Panc1 (cell line): ENCODE results near the gene KRTAP4-16.

Source experiments
- POLR2AphosphoS5 ChIP-seq: IDR thresholded peaks from 2 replicates; pipeline ENCODE4 v1.6.1; 2012; ENCODE audit warnings: mild to moderate bottlenecking, low read depth, low read length, moderate library complexity
- TF ChIP-seq, protein P1 (sequence below): fragments of 450-650 bp; IDR thresholded peaks from 2 replicates; pipeline ENCODE4 v1.5.1; 2017; ENCODE audit warnings: mild to moderate bottlenecking
- TF ChIP-seq, protein P2 (sequence below), 2 experiments: IDR thresholded peaks; 2 replicates each; pipeline ENCODE4 v1.6.1; 2011 to 2012; ENCODE audit warnings: low read depth in 2 of 2, control low read depth in 1 of 2, low read length in 1 of 2, mild to moderate bottlenecking in 1 of 2, moderate library complexity in 1 of 2; ENCODE audit not compliant: insufficient read depth in 1 of 2

DNA sequence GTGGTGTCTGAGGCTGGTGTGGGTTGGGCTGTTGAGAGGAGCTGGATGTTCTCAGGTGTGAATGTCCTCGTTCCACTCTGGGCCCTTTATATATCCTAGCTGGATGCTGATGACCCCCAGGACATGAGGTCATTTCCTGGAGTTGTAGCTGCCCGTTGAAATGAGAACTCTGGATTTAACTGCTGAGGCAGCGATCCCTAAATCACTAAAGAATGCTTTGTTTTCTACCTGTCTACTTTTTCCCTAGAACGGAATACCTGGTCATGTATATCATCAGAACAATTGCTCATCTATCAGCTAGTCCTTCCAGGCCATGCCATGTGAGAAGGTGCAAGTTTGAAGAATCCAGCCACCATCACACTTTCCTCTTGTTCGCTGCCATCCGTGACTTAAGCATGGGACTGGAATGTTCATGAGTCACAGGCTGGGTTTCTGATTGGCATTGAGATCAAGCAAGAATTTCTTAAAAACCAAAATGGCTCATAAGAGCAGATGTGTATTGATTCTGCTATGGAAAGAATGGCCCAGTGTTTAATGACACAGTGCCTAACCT lies 41.9 kb downstream of the KRTAP4-16 start, which contains the start of gene KRTAP2-3:
- TF ChIP-seq, protein P1, sequence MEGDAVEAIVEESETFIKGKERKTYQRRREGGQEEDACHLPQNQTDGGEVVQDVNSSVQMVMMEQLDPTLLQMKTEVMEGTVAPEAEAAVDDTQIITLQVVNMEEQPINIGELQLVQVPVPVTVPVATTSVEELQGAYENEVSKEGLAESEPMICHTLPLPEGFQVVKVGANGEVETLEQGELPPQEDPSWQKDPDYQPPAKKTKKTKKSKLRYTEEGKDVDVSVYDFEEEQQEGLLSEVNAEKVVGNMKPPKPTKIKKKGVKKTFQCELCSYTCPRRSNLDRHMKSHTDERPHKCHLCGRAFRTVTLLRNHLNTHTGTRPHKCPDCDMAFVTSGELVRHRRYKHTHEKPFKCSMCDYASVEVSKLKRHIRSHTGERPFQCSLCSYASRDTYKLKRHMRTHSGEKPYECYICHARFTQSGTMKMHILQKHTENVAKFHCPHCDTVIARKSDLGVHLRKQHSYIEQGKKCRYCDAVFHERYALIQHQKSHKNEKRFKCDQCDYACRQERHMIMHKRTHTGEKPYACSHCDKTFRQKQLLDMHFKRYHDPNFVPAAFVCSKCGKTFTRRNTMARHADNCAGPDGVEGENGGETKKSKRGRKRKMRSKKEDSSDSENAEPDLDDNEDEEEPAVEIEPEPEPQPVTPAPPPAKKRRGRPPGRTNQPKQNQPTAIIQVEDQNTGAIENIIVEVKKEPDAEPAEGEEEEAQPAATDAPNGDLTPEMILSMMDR: no peak
- TF ChIP-seq, protein P2, sequence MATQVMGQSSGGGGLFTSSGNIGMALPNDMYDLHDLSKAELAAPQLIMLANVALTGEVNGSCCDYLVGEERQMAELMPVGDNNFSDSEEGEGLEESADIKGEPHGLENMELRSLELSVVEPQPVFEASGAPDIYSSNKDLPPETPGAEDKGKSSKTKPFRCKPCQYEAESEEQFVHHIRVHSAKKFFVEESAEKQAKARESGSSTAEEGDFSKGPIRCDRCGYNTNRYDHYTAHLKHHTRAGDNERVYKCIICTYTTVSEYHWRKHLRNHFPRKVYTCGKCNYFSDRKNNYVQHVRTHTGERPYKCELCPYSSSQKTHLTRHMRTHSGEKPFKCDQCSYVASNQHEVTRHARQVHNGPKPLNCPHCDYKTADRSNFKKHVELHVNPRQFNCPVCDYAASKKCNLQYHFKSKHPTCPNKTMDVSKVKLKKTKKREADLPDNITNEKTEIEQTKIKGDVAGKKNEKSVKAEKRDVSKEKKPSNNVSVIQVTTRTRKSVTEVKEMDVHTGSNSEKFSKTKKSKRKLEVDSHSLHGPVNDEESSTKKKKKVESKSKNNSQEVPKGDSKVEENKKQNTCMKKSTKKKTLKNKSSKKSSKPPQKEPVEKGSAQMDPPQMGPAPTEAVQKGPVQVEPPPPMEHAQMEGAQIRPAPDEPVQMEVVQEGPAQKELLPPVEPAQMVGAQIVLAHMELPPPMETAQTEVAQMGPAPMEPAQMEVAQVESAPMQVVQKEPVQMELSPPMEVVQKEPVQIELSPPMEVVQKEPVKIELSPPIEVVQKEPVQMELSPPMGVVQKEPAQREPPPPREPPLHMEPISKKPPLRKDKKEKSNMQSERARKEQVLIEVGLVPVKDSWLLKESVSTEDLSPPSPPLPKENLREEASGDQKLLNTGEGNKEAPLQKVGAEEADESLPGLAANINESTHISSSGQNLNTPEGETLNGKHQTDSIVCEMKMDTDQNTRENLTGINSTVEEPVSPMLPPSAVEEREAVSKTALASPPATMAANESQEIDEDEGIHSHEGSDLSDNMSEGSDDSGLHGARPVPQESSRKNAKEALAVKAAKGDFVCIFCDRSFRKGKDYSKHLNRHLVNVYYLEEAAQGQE (IDR thresholded peaks at IDR 0.05; ENCODE audit: insufficient read depth in 1 of 2, low read depth in 2 of 2, low read length in 1 of 2): no peak
- no peak for TF ChIP-seq POLR2AphosphoS5
